Large intestine (tissue), 12 donors: ENCODE results near the gene NEURL1B. TPM values are rescaled to one million over a fixed set of nuclear protein-coding genes. Genes with fewer than 3 reads are reported as not detected.

Source experiments
- DNase-seq, 2 donors: peaks; one replicate each; pipeline versions ENCODE4 v3.0.0 to v3.0.0-alpha.2; 2013
- H3K27ac ChIP-seq: one replicate; pipeline ENCODE4 v1.5.1; 2013; ENCODE audit warnings: low read length
- H3K27me3 ChIP-seq: 2 replicates; pipeline ENCODE4 v1.6.1; 2013; ENCODE audit warnings: low read length; ENCODE audit not compliant: control insufficient read depth, insufficient read depth
- H3K36me3 ChIP-seq: 2 replicates; pipeline ENCODE4 v1.6.1; 2013; ENCODE audit warnings: low read length; ENCODE audit not compliant: control insufficient read depth, insufficient read depth
- H3K4me1 ChIP-seq: one replicate; pipeline ENCODE4 v1.6.1; 2013; ENCODE audit warnings: low read length; ENCODE audit not compliant: control insufficient read depth, insufficient read depth
- H3K4me3 ChIP-seq: one replicate; pipeline ENCODE4 v1.5.1; 2013; ENCODE audit warnings: low read length
- H3K9me3 ChIP-seq: one replicate; pipeline ENCODE4 v1.6.1; 2013; ENCODE audit warnings: mild to moderate bottlenecking, low read depth, low read length, moderate library complexity; ENCODE audit not compliant: control insufficient read depth
- WGBS: methylation state at CpG from one replicate; pipeline ENCODE4 v1.1.5; 2013; ENCODE audit warnings: low lambda C conversion rate; ENCODE audit not compliant: insufficient coverage; 5-methylcytosine and 5-hydroxymethylcytosine counted together
- long read RNA-seq, 11 donors: transcript quantifications; one replicate each; lab custom pipeline, GENCODE V29; 2026
- polyA plus RNA-seq: library from polyadenylated mRNA; unstranded; fragments of 120-200 nt; gene quantifications from one replicate; pipeline ENCODE4 v1.2.1, GENCODE V29; 2013

Gene NEURL1B, protein sequence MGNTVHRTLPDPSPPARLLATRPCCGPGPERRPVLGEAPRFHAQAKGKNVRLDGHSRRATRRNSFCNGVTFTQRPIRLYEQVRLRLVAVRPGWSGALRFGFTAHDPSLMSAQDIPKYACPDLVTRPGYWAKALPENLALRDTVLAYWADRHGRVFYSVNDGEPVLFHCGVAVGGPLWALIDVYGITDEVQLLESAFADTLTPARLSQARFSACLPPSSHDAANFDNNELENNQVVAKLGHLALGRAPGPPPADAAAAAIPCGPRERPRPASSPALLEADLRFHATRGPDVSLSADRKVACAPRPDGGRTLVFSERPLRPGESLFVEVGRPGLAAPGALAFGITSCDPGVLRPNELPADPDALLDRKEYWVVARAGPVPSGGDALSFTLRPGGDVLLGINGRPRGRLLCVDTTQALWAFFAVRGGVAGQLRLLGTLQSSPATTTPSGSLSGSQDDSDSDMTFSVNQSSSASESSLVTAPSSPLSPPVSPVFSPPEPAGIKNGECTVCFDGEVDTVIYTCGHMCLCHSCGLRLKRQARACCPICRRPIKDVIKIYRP
- 13.5 TPM for polyA plus RNA-seq
- long read RNA-seq, donor 1, result 0 reads
- long read RNA-seq, donor 2, full-length matches to known transcripts, result 3 of 3 reads
- long read RNA-seq, donor 2, partial matches to known transcripts, result 0 of 3 reads
- long read RNA-seq, donor 2, other reads (novel, unspliced or antisense), result 0 of 3 reads
- long read RNA-seq, donor 3, full-length matches to known transcripts, result 3 of 3 reads
- long read RNA-seq, donor 3, partial matches to known transcripts, result 0 of 3 reads
- long read RNA-seq, donor 3, other reads (novel, unspliced or antisense), result 0 of 3 reads
- long read RNA-seq, donor 4, result 0 reads
- long read RNA-seq, donor 5, full-length matches to known transcripts, result 1 of 1 reads
- long read RNA-seq, donor 5, partial matches to known transcripts, result 0 of 1 reads
- long read RNA-seq, donor 5, other reads (novel, unspliced or antisense), result 0 of 1 reads
- long read RNA-seq, donor 6, full-length matches to known transcripts, result 3 of 3 reads
- long read RNA-seq, donor 6, partial matches to known transcripts, result 0 of 3 reads
- long read RNA-seq, donor 6, other reads (novel, unspliced or antisense), result 0 of 3 reads
- long read RNA-seq, donor 7, full-length matches to known transcripts, result 4 of 4 reads
- long read RNA-seq, donor 7, partial matches to known transcripts, result 0 of 4 reads
- long read RNA-seq, donor 7, other reads (novel, unspliced or antisense), result 0 of 4 reads
- long read RNA-seq, donor 8, full-length matches to known transcripts, result 2 of 2 reads
- long read RNA-seq, donor 8, partial matches to known transcripts, result 0 of 2 reads
- long read RNA-seq, donor 8, other reads (novel, unspliced or antisense), result 0 of 2 reads
- long read RNA-seq, donor 9, full-length matches to known transcripts, result 2 of 2 reads
- long read RNA-seq, donor 9, partial matches to known transcripts, result 0 of 2 reads
- long read RNA-seq, donor 9, other reads (novel, unspliced or antisense), result 0 of 2 reads
- long read RNA-seq, donor 10, full-length matches to known transcripts, result 1 of 8 reads
- long read RNA-seq, donor 10, partial matches to known transcripts, result 7 of 8 reads
- long read RNA-seq, donor 10, other reads (novel, unspliced or antisense), result 0 of 8 reads
- long read RNA-seq, donor 11, full-length matches to known transcripts, result 1 of 1 reads
- long read RNA-seq, donor 11, partial matches to known transcripts, result 0 of 1 reads
- long read RNA-seq, donor 11, other reads (novel, unspliced or antisense), result 0 of 1 reads

DNA sequence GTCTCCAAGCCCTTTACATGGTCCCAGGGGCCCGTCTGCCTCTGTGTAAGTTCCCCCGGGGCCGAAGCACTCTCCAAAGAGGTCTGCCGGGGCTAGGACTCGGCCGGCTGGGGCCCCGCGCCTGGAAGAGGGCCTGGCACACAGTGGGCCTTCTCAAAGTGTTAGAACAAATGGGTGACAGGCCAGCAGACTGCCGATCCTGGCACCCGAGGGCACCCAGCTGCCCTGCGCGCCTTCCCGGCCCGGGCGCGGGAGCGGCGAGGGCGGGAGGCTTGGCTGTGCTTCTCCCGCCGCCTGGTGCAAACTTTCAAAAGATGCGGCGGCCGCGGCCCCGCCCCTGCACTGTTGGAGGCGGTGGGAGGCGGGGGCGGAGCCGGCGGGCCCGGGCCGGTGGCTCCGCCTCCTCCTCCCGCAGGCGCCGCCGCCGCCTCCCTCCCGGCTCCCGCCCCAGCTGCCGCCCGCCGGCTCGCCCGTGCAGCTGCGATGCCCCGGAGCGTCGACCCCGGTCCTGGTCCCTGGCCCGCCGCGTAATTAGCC, at the start of gene NEURL1B:
NEURL1B (plus strand) TSS at position 442 of the 537 bp plus-strand sequence. CDS start 144 bp downstream, outside the sequence.
- Histone ChIP-seq H3K27me3 (no peaks in the 10 kb centered on the region), H3K9me3 (no peaks in the 10 kb centered on the region), H3K4me1 (peaks cover 44% of the 10 kb centered on the region), H3K36me3 (peaks cover 5% of the 10 kb centered on the region), H3K4me3 (peak within 1 kb of the TSS; percentile 81), H3K27ac (peak within 1 kb of the TSS; percentile 56)
- peak; percentile 67 to 85 for DNase-seq
- no CpG with 5 or more reads among the region's 54 CpGs for WGBS

DNA sequence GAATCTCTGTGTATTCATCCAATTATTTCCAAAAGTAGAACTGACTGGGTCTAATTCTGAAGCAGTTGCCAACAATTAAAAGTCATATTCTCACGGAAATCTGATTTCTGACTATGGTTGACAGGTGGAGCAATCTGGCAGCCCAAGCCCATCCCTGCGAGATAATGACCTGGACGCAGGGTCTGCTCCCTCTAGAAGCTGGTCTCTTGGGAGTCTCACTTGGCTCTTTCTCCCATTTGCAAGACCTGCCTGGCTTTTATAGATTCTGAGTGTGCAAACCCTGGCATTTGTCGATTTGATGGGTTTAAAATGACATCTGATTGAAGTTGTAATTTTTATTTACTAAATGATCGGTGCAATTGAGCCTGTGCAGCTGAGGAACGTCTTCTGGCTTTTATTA, 49.4 kb upstream of the NEURL1B start:
- no peak overlapping the region for H3K27ac ChIP-seq
- no peaks in the 10 kb centered on the region for H3K36me3 ChIP-seq
- no peaks in the 10 kb centered on the region for H3K9me3 ChIP-seq
- 60% methylated on average over 1 of the region's 6 CpGs for WGBS
- DNase-seq, result no peak
- H3K4me1 ChIP-seq, result no peaks in the 10 kb centered on the region
- H3K4me3 ChIP-seq, result no peak overlapping the region
- H3K27me3 ChIP-seq, result peaks cover 2% of the 10 kb centered on the region

DNA sequence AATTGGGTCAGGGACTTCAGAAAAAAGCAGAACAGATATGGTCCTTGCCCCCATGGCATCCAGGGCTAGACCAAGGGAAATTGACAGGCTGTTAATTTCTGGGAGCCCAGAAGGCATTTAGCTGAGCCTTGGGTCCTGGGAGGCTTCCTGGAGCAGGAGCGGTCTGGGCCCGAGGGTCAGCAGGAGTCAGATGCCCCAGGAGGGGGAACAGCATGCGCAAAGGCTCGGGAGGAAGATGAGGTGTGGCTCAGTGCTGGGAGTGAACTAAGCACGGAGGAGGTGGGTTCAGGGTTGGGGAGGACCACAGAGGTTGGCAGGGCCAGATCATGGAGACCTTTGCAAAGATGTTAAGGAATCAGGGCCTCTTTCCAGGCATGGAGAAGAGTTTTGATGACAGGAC, 48.2 kb upstream of the NEURL1B start:
- Histone ChIP-seq H3K27ac (no peak overlapping the region), H3K27me3 (no peaks in the 10 kb centered on the region), H3K4me3 (no peak overlapping the region), H3K4me1 (no peaks in the 10 kb centered on the region), H3K9me3 (no peaks in the 10 kb centered on the region), H3K36me3 (no peaks in the 10 kb centered on the region)
- no CpG with 5 or more reads among the region's 5 CpGs for WGBS
- DNase-seq, result no peak

DNA sequence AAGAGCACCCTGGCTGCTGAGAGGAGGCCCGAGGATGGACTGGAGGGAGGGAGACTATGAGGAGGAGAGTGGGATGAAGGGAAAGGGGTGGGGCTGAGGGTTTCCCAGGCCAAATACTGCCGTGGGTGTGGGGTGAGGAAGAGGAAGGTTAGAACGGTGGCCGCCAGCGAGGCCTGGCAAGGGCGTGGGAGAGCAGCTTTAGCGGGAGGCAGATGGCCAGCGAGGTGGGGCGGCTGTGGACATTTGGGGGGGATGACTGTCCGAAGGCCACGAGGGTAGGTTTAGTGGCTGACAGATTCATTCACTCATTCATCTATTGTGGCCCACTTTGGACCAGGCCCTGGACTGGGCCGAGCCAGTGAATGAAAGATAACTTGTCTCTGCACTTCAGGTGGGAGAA, 47.8 kb upstream of the NEURL1B start:
- no peaks in the 10 kb centered on the region for H3K4me1 ChIP-seq
- no peaks in the 10 kb centered on the region for H3K27me3 ChIP-seq
- no peak overlapping the region for H3K27ac ChIP-seq
- no peaks in the 10 kb centered on the region for H3K36me3 ChIP-seq
- no peak overlapping the region for H3K4me3 ChIP-seq
- DNase-seq, result no peak
- no peaks in the 10 kb centered on the region for H3K9me3 ChIP-seq
- WGBS, result no CpG with 5 or more reads among the region's 12 CpGs

DNA sequence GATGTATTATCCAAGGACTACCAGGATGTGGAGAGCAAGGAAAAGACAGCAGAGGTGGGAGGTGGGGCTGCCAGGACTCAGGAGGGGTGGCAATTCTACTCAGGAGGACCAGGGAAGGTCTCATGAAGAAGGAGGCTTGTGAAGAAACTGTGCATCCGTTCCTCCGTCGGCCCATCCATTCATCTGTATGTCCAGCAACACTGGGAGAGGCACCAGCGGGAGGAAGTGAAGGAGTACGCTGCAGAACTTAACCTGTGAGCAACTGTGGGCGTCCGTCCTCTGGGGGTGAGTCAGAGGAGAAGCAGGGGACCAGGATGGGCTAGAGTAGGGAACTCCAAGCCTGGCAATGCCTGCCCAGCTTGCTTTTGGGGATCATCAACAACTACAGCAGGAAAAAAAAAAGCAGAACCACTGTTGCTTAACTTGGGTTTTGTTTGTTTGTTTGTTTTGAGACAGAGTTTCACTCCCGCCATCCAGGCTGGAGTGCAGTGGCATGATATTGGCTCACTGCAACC, 47.3 kb upstream of the NEURL1B start:
- Histone ChIP-seq H3K4me1 (no peaks in the 10 kb centered on the region), H3K27ac (no peak overlapping the region), H3K4me3 (no peak overlapping the region), H3K36me3 (no peaks in the 10 kb centered on the region), H3K9me3 (no peaks in the 10 kb centered on the region), H3K27me3 (no peaks in the 10 kb centered on the region)
- no CpG with 5 or more reads among the region's 8 CpGs for WGBS
- DNase-seq, result no peak

DNA sequence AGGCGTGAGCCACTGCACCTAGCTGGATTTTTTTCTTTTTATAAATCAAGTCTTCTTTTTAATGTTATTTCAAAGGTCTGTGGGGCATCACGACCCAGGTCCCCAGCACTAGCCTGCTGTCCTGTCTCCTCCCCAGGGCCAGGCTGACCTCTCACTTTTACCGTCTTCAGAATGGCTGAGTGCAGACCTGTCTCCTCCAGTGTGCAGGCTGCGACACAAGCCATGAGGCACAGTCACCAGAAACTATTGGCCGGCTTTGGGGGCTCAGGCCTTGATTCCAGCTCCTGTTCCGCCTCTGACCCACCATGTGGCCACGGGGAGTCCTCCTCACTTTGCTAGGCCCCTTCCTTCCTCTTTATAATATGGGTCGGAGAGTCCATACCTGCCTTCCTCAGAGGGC, 46.6 kb upstream of the NEURL1B start:
- no peaks in the 10 kb centered on the region for H3K9me3 ChIP-seq
- H3K27me3 ChIP-seq, result no peaks in the 10 kb centered on the region
- H3K27ac ChIP-seq, result no peak overlapping the region
- H3K4me3 ChIP-seq, result no peak overlapping the region
- DNase-seq, result no peak
- H3K4me1 ChIP-seq, result no peaks in the 10 kb centered on the region
- no peaks in the 10 kb centered on the region for H3K36me3 ChIP-seq
- WGBS, result no CpG with 5 or more reads among the region's 8 CpGs

DNA sequence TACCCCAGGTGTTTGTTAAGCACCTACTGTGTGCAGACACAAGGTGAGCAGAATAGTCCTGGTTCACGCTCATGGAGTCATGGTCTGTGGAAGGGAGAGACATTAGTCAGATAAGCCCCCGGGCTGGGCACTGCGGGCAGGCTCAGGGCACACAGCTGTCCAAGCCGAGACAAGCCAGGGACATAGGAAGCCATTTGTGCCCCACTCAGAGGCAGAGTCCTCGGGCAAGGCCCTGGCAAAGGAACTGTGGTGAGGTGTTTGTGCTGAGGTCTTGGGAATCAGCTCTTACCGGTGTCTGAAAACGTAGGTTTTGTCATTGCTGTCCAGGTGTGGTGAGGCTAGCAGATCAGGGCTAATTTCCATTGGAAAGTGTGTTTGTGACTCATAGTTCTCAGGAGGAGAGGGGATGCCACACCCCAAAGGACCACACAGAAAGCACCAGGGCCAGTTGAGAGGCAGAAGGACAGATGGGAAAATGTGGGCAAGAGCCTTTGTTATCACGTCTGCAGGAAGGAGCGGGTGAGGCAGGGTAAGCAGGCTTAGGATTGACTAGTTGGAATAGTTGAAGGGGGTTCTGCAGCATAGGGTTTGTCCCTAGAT, 46.1 kb upstream of the NEURL1B start:
- no peak overlapping the region for H3K4me3 ChIP-seq
- no peaks in the 10 kb centered on the region for H3K27me3 ChIP-seq
- no peaks in the 10 kb centered on the region for H3K36me3 ChIP-seq
- no peaks in the 10 kb centered on the region for H3K9me3 ChIP-seq
- no peaks in the 10 kb centered on the region for H3K4me1 ChIP-seq
- WGBS, result no CpG with 5 or more reads among the region's 9 CpGs
- DNase-seq, result no peak
- no peak overlapping the region for H3K27ac ChIP-seq

DNA sequence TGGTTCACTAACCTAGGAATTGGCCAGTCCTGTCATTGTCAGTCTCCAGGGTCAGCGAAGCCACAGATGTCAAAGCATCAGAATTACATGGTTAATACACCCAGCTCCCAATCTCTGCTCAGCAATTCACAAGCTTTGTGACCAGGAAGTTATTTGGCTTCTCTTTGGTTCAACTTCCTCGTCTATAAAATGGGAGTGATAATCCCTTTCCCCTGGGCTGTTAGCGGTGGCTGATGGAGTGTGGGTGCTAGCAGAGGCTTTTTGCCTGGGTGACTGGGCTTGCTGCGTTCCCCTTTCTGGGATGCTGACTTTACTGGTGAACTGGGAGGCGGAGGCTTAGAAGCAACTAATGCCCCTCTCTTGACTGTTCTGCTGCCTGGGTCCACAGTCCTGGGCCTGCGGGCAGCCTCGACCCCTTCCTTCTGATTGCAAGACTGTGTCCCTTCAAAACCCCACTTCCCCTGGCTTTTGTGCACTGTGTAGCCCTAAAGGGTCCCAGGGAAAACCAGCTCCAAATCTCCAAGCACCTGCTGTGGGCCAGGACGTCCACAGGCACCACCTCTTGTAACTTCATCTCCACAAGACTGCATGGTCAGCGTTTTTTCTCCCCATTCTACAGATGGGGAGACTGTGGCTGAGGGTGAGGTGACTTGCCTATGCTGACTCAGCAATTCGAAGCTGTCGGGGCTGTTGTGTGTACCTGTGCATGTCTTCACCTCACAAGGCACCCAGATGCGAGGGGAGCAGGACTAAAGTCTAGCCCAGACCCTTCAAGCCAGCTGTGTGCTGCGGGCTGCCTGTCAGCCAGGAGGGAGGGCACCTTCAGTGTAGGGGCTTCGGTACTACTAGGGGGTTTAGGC, 45.2 kb upstream of the NEURL1B start:
- no peak for DNase-seq
- H3K9me3 ChIP-seq, result no peaks in the 10 kb centered on the region
- no peak overlapping the region for H3K4me3 ChIP-seq
- H3K27me3 ChIP-seq, result no peaks in the 10 kb centered on the region
- H3K27ac ChIP-seq, result no peak overlapping the region
- no peaks in the 10 kb centered on the region for H3K4me1 ChIP-seq
- no CpG with 5 or more reads among the region's 14 CpGs for WGBS
- H3K36me3 ChIP-seq, result no peaks in the 10 kb centered on the region
